H9 (cell line): ENCODE data around the gene CARM1. TPM values are rescaled to one million over a fixed set of nuclear protein-coding genes. Genes with fewer than 3 reads are reported as not detected.
"Not testable (repeated sequence)": the region's sequence is repeated elsewhere in the genome, so short reads cannot be mapped to it uniquely, and the experiment has no call there.

ENCODE experiments used
- DNase-seq: peaks from one replicate; pipeline ENCODE4 v3.0.0-alpha.2; 2017
- H2AFZ ChIP-seq: one replicate; pipeline ENCODE4 v1.6.1; 2013; ENCODE audit warnings: mild to moderate bottlenecking, low read length, control low read depth, moderate library complexity
- H2AK5ac ChIP-seq: 2 replicates; pipeline ENCODE4 v1.6.1; 2013; ENCODE audit warnings: low read length, control low read depth, mixed read lengths; ENCODE audit not compliant: insufficient read length
- H2BK120ac ChIP-seq: one replicate; pipeline ENCODE4 v1.6.1; 2013; ENCODE audit warnings: low read depth, mild to moderate bottlenecking, low read length, control low read depth, inconsistent platforms; ENCODE audit not compliant: poor library complexity, severe bottlenecking
- H2BK12ac ChIP-seq: 2 replicates; pipeline ENCODE4 v1.6.1; 2013; ENCODE audit warnings: low read length, control low read depth, mixed read lengths, low read depth; ENCODE audit not compliant: insufficient read length
- H2BK15ac ChIP-seq: 2 replicates; pipeline ENCODE4 v1.6.1; 2013; ENCODE audit warnings: low read depth, low read length, control low read depth
- H2BK20ac ChIP-seq: one replicate; pipeline ENCODE4 v1.6.1; 2013; ENCODE audit warnings: low read depth, mild to moderate bottlenecking, low read length, control low read depth, inconsistent platforms; ENCODE audit not compliant: poor library complexity, severe bottlenecking
- H2BK5ac ChIP-seq: 2 replicates; pipeline ENCODE4 v1.6.1; 2013; ENCODE audit warnings: low read length, control low read depth, mixed read lengths; ENCODE audit not compliant: insufficient read length
- H3K14ac ChIP-seq: 2 replicates; pipeline ENCODE4 v1.6.1; 2013; ENCODE audit warnings: low read length, control low read depth; ENCODE audit not compliant: insufficient read depth
- H3K18ac ChIP-seq: 2 replicates; pipeline ENCODE4 v1.6.1; 2013; ENCODE audit warnings: low read depth, mild to moderate bottlenecking, mixed read lengths, low read length, control low read depth; ENCODE audit not compliant: insufficient read length
- H3K23ac ChIP-seq: 2 replicates; pipeline ENCODE4 v1.6.1; 2013; ENCODE audit warnings: low read length, control low read depth, mixed read lengths, low read depth; ENCODE audit not compliant: insufficient read length
- H3K23me2 ChIP-seq: 2 replicates; pipeline ENCODE4 v1.6.1; 2013; ENCODE audit warnings: low read depth, mild to moderate bottlenecking, mixed read lengths, low read length, control low read depth; ENCODE audit not compliant: insufficient read length, poor library complexity, severe bottlenecking
- H3K27ac ChIP-seq: 2 replicates; pipeline ENCODE4 v1.5.1; 2013; ENCODE audit warnings: low read length, control low read depth, mixed read lengths, low read depth; ENCODE audit not compliant: insufficient read length
- H3K27me3 ChIP-seq: 2 replicates; pipeline ENCODE4 v1.6.1; 2013; ENCODE audit warnings: low read length, control low read depth, inconsistent platforms; ENCODE audit not compliant: insufficient read depth
- H3K4ac ChIP-seq: 2 replicates; pipeline ENCODE4 v1.6.1; 2013; ENCODE audit warnings: low read depth, mild to moderate bottlenecking, control low read depth, inconsistent platforms, low read length, moderate library complexity
- H3K4me1 ChIP-seq: 2 replicates; pipeline ENCODE4 v1.6.1; 2013; ENCODE audit warnings: low read length, control low read depth, inconsistent platforms; ENCODE audit not compliant: insufficient read depth
- H3K4me2 ChIP-seq: 2 replicates; pipeline ENCODE4 v1.6.1; 2013; ENCODE audit warnings: low read length, control low read depth, mixed read lengths; ENCODE audit not compliant: insufficient read length, insufficient read depth
- H3K56ac ChIP-seq: 2 replicates; pipeline ENCODE4 v1.6.1; 2013; ENCODE audit warnings: low read depth, mild to moderate bottlenecking, mixed read lengths, low read length, control low read depth; ENCODE audit not compliant: insufficient read length
- H3K79me1 ChIP-seq: 2 replicates; pipeline ENCODE4 v1.6.1; 2013; ENCODE audit warnings: low read depth, mild to moderate bottlenecking, moderate library complexity, low read length, control low read depth, inconsistent platforms; ENCODE audit not compliant: insufficient read depth, poor library complexity, severe bottlenecking
- H3K79me2 ChIP-seq: 2 replicates; pipeline ENCODE4 v1.6.1; 2013; ENCODE audit warnings: low read length, control low read depth, inconsistent platforms; ENCODE audit not compliant: insufficient read depth
- H3K9ac ChIP-seq: 2 replicates; pipeline ENCODE4 v1.6.1; 2013; ENCODE audit warnings: low read length, control low read depth, mixed read lengths; ENCODE audit not compliant: insufficient read length; ENCODE audit errors: extremely low read depth
- H3K9me3 ChIP-seq: one replicate; pipeline ENCODE4 v1.6.1; 2013; ENCODE audit warnings: low read depth, low read length, inconsistent platforms; ENCODE audit not compliant: control insufficient read depth
- H3T11ph ChIP-seq: one replicate; pipeline ENCODE4 v1.6.1; 2013; ENCODE audit warnings: mild to moderate bottlenecking, low read length, control low read depth, inconsistent platforms
- H4K20me1 ChIP-seq: one replicate; pipeline ENCODE4 v1.6.1; 2013; ENCODE audit not compliant: control insufficient read depth, insufficient read length, insufficient read depth
- H4K5ac ChIP-seq: 2 replicates; pipeline ENCODE4 v1.6.1; 2013; ENCODE audit warnings: low read depth, mild to moderate bottlenecking, mixed read lengths, low read length, control low read depth; ENCODE audit not compliant: insufficient read length
- H4K8ac ChIP-seq: replicated peaks from 2 replicates; pipeline ENCODE4 v1.6.1; 2013; ENCODE audit warnings: low read length, control low read depth, mixed read lengths, low read depth; ENCODE audit not compliant: insufficient read length
- H4K91ac ChIP-seq: 2 replicates; pipeline ENCODE4 v1.6.1; 2013; ENCODE audit warnings: low read depth, mild to moderate bottlenecking, moderate library complexity, mixed read lengths, low read length, control low read depth; ENCODE audit not compliant: insufficient read length
- H3K27ac Mint-ChIP-seq, 3 experiments: 2 replicates in 2 of 3; 3 replicates in 1 of 3; pipeline ENCODE4 v1.8.0; 2020 to 2021; ENCODE audit warnings: mixed read lengths in 3 of 3, mild to moderate bottlenecking in 1 of 3, moderate library complexity in 1 of 3
- H3K27me3 Mint-ChIP-seq: 2 replicates; pipeline ENCODE4 v1.8.0; 2021; ENCODE audit warnings: low read depth, mild to moderate bottlenecking, moderate library complexity, mixed read lengths
- H3K36me3 Mint-ChIP-seq, 3 experiments: 2 replicates in 2 of 3; 3 replicates in 1 of 3; pipeline ENCODE4 v1.8.0; 2020 to 2021; ENCODE audit warnings: low read depth in 3 of 3, mixed read lengths in 3 of 3; ENCODE audit not compliant: insufficient read depth in 1 of 3
- H3K4me1 Mint-ChIP-seq, 2 experiments: 2 replicates each; pipeline ENCODE4 v1.8.0; 2020; ENCODE audit warnings: mixed read lengths in 2 of 2
- H3K4me3 Mint-ChIP-seq, 2 experiments: 2 replicates in 1 of 2; 3 replicates in 1 of 2; pipeline ENCODE4 v1.8.0; 2020 to 2021; ENCODE audit warnings: mild to moderate bottlenecking in 2 of 2, mixed read lengths in 2 of 2, moderate library complexity in 1 of 2
- H3K9me3 Mint-ChIP-seq, 2 experiments: 2 replicates in 1 of 2; 3 replicates in 1 of 2; pipeline ENCODE4 v1.8.0; 2020; ENCODE audit warnings: mild to moderate bottlenecking in 2 of 2, mixed read lengths in 2 of 2, moderate library complexity in 1 of 2
- WGBS: extraction: QIAGEN DNeasy Blood & Tissue Kit; methylation state at CpG from one replicate; pipeline ENCODE4 v1.1.7; 2013; ENCODE audit warnings: missing lambda C conversion rate, low lambda C conversion rate, mixed read lengths; ENCODE audit not compliant: insufficient read length; ENCODE audit errors: extremely low coverage; 5-methylcytosine and 5-hydroxymethylcytosine counted together
- total RNA-seq: library from RNA; stranded (reverse); gene quantifications from 2 replicates; pipeline ENCODE4 v1.2.1, GENCODE V29; 2021
- TF ChIP-seq, protein P1 (sequence below): fragments of 200-600 bp; sonication (generic); conservative IDR thresholded peaks from 3 replicates; pipeline ENCODE4 v1.8.0; 2021; ENCODE audit warnings: antibody characterized with exemption, mild to moderate bottlenecking

Gene CARM1
- total RNA-seq, 1 experiment from 2014 or later, result 111 TPM

DNA sequence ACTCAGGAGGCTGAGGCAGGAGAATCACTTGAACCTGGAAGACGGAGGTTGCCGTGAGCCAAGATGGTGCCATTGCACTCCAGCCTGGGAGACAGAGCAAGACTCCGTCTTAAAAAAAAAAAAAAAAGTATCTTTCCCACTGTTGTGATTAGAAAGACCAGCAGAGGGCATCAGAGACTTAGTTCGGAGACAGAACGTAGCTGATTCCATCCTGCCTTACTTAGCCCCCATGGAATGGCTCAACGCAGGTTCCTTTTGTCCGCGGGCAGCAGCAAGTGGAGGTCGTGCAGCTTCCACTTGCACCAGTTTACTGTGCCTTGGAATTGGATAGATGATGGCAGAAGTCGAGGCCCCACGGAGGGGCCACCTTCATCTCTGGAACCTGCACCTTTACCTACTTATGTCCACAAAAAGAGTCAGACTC lies 65.3 kb downstream of the CARM1 start:
- H2BK15ac ChIP-seq, result no peak overlapping the region
- no peaks in the 10 kb centered on the region for H3K27me3 Mint-ChIP-seq

DNA sequence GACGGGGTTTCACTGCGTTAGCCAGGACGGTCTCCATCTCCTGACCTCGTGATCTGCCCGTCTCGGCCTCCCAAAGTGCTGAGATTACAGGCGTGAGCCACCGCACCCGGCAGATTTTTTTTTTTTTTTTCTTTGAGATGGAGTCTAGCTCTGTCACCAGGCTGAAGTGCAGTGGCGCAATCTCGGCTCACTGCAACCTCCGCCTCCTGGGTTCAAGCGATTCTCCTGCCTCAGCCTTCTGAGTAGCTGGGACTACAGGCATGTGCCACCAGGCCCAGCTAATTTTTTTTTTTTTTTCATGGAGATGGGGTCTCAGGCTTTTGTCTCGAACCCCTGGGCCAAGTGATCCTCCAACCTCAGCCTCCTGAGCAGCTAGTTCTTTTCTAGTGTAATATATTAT lies 70.3 kb downstream of the CARM1 start:
- not testable (repeated sequence) for H2BK15ac ChIP-seq, H3K27ac Mint-ChIP-seq, H2AK5ac ChIP-seq, H3K23ac ChIP-seq, H3K9ac ChIP-seq, H3K4ac ChIP-seq, H2BK20ac ChIP-seq, H3K79me1 ChIP-seq, H3K4me3 Mint-ChIP-seq, H2AFZ ChIP-seq, H4K8ac ChIP-seq, DNase-seq, H2BK12ac ChIP-seq, H3K27me3 Mint-ChIP-seq, H3K79me2 ChIP-seq, H3K23me2 ChIP-seq, H3K18ac ChIP-seq, H3K9me3 Mint-ChIP-seq, H4K20me1 ChIP-seq, H3K27ac ChIP-seq, H3T11ph ChIP-seq, H4K91ac ChIP-seq, H3K14ac ChIP-seq, H3K4me2 ChIP-seq, H3K27me3 ChIP-seq, H2BK120ac ChIP-seq, H4K5ac ChIP-seq, H3K9me3 ChIP-seq, H3K36me3 Mint-ChIP-seq, H3K56ac ChIP-seq, H2BK5ac ChIP-seq, H3K4me1 ChIP-seq
- WGBS, result no CpG with 5 or more reads among the region's 14 CpGs
- H3K4me1 Mint-ChIP-seq, result peaks cover 9 to 11% of the 10 kb centered on the region in 2 experiments; a peak in 3 of 4 replicates

More for the DNA sequence above, 65.3 kb downstream of the CARM1 start:
- no peak overlapping the region for H4K8ac ChIP-seq
- TF ChIP-seq, protein P1, sequence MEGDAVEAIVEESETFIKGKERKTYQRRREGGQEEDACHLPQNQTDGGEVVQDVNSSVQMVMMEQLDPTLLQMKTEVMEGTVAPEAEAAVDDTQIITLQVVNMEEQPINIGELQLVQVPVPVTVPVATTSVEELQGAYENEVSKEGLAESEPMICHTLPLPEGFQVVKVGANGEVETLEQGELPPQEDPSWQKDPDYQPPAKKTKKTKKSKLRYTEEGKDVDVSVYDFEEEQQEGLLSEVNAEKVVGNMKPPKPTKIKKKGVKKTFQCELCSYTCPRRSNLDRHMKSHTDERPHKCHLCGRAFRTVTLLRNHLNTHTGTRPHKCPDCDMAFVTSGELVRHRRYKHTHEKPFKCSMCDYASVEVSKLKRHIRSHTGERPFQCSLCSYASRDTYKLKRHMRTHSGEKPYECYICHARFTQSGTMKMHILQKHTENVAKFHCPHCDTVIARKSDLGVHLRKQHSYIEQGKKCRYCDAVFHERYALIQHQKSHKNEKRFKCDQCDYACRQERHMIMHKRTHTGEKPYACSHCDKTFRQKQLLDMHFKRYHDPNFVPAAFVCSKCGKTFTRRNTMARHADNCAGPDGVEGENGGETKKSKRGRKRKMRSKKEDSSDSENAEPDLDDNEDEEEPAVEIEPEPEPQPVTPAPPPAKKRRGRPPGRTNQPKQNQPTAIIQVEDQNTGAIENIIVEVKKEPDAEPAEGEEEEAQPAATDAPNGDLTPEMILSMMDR, result peak; percentile 75
- Mint-ChIP-seq H3K27ac (peak overlapping the region in 2 of 3 experiments; percentile 73 to 84; a peak in 4 of 7 replicates), H3K4me1 (peaks cover 6 to 7% of the 10 kb centered on the region in 2 experiments; a peak in 2 of 4 replicates), H3K36me3 (peaks cover 0 to 4% (median 4%) of the 10 kb centered on the region in 3 experiments; a peak in 3 of 7 replicates), H3K4me3 (peak overlapping the region in 1 of 2 experiments; percentile 35; a peak in 1 of 5 replicates), H3K9me3 (no peaks in the 10 kb centered on the region)
- no peaks in the 10 kb centered on the region for H3K9me3 ChIP-seq
- H3K79me2 ChIP-seq, result no peaks in the 10 kb centered on the region
- no peak overlapping the region for H4K91ac ChIP-seq
- no peak overlapping the region for H2BK5ac ChIP-seq
- no peak overlapping the region for H3K18ac ChIP-seq
- no peak overlapping the region for H2BK120ac ChIP-seq
- H3K27ac ChIP-seq, result no peak overlapping the region
- H3K56ac ChIP-seq, result no peak overlapping the region
- no CpG with 5 or more reads among the region's 11 CpGs for WGBS
- peak; percentile 78 for DNase-seq
- H3K27me3 ChIP-seq, result no peaks in the 10 kb centered on the region
- no peaks in the 10 kb centered on the region; the same call in 1 of the 2 replicates for H3K4me1 ChIP-seq
- no peak overlapping the region for H3K9ac ChIP-seq
- no peak overlapping the region for H2BK20ac ChIP-seq
- no peaks in the 10 kb centered on the region for H4K20me1 ChIP-seq
- H3K4ac ChIP-seq, result no peak overlapping the region
- H3K23ac ChIP-seq, result no peak overlapping the region
- no peak overlapping the region for H4K5ac ChIP-seq
- H2AFZ ChIP-seq, result no peak overlapping the region
- no peak overlapping the region for H3K4me2 ChIP-seq
- H3K79me1 ChIP-seq, result no peaks in the 10 kb centered on the region
- H3K23me2 ChIP-seq, result no peaks in the 10 kb centered on the region
- no peak overlapping the region for H3T11ph ChIP-seq
- H2BK12ac ChIP-seq, result no peak overlapping the region
- no peak overlapping the region for H2AK5ac ChIP-seq
- H3K14ac ChIP-seq, result no peak overlapping the region
